Inferior parietal cortex (tissue), 1 donor: ENCODE results near the gene PCNX3.
A peak's percentile ranks its signal among the peaks of the same experiment; 100 is the strongest.

Experiments used
- DNase-seq: peaks from one replicate; pipeline ENCODE4 v3.0.0-alpha.2; 2016; ENCODE audit errors: extremely low spot score

Gene PCNX3

DNA sequence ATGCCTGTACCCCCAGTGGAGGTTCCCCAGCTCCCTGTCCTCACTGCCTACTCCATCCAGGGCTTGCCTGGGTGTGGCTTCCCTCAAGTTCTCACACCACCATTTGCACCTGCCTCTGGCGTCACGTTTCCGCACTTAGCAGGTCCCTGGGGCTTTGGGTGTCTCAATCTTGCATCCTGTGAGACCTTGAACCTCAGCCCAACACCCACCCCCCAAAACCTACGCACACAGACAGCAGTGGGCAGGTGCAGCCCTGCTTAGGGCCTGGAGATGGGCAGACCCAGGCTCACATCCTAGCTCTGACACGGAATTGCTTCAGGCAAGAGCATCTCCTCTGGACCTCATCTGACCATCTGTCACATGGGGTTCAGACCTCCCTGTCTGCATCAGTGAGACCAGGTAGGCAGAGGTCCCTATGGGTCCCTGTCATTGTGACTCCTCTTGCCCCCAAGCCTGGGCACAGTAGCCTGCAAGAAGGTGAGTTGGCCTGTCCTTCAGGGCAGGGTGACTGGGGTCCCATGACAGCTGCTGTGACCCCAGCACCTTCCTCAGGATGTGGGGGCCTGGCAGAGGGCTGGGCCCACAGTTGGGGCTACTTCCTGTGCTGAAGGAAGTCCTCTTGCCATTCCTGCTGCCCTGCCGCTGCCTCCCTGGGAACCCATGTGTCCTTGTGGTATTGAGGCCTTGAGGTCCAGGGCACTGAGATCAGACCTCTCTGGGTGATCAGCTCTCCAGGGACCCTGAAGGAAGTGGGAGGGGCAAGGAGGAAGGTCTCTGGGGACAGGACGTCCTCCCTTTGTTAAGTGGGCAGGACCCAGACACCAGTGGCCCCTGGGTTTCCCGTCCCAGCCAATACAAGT is 24.3 kb downstream of the PCNX3 start:
- no peak for DNase-seq

DNA sequence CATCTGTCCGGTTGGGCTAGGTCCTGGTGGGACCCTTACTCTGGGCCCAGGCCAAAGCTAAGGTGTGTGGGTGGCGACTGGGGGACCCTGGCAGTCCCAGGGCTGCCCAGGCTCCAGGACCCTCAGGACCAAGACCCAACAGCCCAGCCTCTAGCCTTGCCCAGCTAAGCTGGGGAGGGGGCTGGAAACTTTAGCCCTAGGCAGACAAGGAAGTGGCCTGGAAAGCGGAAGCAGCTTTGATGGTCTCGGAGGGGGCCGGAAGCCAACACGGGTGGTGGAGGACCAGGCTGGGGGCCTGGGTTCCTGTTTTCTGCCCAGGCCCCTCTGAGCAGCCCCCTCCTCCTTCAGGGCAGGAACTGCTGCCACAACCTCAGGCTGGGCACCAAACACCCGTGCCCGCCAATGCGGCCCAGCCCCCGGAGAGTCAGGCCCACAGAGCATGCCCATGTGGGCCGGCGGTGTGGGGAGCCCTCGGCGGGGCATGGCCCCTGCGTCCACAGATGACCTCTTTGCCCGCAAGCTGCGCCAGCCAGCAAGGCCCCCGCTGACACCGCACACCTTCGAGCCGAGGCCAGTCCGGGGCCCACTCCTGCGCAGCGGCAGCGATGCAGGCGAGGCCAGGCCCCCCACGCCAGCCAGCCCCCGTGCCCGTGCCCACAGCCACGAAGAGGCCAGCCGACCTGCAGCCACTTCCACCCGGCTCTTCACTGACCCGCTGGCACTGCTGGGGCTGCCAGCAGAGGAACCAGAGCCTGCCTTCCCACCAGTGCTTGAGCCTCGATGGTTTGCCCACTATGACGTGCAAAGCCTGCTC is 25.1 kb downstream of the PCNX3 start:
- no peak for DNase-seq

DNA sequence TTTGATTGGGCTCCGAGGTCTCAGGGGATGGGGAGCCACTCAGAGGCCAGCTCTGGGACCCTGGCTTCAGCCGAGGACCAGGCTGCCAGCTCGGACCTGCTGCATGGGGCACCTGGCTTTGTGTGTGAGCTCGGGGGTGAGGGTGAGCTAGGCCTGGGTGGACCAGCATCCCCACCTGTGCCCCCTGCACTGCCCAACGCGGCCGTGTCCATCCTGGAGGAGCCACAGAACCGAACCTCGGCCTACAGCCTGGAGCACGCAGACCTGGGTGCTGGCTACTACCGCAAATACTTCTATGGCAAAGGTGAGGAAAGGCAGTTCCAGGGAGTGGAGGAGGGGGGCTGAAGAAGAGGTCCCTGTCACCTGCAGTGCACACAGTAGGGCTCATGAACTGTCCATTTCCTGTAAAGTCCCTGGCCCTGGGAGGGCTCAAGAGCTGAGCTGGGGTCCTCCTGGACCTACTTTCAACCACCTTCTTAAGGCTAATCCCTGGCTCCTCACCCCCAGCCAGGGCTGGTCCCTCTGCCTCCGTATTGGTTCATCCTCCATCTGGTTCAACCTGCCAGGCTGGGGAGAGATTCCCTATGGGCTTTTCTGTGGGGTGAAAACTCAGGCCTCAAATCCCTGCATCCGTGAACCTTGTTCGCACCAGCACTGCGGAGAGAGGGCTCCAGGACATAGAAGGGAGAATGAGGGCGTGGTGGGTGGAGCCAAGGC is 25.9 kb downstream of the PCNX3 start:
- no peak for DNase-seq

DNA sequence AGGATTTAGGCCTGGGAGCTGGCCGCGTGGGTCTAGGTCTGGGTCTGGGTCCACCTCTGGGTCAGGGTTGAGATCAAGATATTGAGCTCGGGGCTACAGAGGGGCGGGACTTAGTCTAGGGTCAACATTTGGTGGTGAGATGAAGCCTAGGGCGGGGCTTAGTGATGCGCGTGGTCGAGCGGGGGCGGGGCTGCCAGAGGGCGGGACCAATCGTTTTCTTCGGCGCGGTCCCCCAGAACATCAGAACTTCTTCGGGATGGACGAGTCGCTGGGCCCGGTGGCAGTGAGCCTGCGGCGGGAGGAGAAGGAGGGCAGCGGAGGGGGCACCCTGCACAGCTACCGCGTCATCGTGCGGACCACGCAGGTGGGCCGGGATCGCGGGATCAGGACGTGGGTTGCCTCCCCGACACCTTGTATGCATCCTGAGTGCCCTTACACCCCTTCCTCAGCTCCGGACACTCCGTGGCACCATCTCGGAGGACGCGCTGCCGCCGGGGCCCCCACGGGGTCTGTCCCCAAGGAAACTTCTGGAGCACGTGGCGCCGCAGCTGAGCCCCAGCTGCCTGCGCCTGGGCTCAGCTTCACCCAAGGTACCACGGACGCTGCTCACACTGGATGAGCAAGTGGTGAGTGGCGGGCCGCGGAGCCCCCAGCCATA is 26.6 kb downstream of the PCNX3 start:
- no peak for DNase-seq

DNA sequence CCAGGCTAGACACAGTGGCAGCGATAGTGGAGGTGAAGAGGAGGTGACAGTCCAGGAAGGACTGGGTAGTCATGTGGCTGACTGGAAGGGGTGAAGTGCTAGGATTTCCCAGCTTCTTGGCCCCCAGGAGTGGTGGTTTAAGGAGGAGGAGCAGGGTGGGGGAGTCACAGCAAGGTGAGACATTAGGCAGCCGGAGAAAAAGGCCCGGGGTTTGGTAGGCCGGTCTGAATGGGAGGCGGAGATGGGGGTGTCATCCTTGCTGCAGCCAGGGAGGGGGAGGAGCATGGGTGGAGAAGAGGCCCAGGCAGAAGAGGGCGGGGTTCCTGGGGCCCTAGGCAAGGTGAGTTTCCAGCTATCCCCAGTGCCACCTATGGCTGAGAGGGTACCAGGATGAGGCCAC is 28.4 kb downstream of the PCNX3 start:
- DNase-seq = no peak

DNA sequence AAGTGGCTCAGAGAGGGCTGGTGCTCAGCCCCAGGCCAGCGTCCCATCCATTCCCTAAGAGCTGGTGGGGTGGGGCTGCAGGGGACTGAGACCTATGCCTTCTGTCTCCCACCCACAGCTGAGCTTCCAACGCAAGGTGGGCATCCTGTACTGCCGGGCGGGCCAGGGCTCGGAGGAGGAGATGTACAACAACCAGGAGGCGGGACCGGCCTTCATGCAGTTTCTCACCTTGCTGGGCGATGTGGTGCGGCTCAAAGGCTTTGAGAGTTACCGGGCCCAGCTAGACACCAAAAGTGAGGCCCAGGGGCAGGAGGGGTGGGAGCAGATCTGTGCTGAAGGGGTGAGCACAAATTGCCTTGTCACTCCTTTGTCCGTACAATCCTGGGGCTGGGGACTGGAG is 29.3 kb downstream of the PCNX3 start:
- no peak for DNase-seq

DNA sequence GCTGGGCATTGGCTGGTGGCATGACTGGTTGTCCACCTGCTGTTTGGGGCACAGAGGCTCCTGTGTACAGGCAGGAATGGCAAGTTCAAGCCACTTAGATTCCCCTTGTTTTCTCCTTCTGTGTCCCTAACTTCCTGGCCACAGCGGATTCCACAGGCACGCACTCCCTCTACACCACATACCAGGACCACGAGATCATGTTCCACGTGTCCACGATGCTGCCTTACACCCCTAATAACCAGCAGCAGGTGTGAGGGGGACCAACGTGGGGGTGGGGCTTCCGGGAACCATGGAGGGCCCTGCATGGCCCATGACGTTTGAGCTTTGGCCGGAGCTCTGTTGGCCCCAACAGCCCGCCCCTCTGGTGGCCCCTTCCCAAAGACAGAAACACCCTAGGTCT is 30.1 kb downstream of the PCNX3 start:
- no peak for DNase-seq

DNA sequence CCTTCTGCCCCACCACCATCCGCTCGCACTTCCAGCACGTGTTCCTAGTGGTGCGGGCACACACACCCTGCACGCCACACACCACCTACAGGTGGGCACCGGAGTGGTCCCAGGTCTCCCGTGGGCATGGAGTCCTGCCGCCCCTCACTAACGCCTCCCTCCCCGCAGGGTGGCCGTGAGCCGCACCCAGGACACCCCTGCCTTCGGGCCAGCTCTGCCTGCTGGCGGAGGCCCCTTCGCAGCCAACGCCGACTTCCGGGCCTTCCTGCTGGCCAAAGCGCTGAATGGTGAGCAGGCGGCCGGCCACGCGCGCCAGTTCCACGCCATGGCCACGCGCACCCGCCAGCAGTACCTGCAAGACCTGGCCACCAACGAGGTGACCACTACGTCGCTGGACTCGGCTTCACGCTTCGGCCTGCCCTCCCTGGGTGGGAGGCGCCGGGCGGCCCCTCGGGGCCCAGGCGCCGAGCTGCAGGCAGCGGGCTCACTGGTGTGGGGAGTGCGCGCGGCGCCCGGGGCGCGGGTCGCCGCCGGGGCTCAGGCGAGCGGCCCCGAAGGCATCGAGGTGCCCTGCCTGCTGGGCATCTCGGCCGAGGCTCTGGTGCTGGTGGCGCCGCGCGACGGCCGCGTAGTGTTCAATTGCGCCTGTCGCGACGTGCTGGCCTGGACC is 30.8 kb downstream of the PCNX3 start:
- no peak for DNase-seq

DNA sequence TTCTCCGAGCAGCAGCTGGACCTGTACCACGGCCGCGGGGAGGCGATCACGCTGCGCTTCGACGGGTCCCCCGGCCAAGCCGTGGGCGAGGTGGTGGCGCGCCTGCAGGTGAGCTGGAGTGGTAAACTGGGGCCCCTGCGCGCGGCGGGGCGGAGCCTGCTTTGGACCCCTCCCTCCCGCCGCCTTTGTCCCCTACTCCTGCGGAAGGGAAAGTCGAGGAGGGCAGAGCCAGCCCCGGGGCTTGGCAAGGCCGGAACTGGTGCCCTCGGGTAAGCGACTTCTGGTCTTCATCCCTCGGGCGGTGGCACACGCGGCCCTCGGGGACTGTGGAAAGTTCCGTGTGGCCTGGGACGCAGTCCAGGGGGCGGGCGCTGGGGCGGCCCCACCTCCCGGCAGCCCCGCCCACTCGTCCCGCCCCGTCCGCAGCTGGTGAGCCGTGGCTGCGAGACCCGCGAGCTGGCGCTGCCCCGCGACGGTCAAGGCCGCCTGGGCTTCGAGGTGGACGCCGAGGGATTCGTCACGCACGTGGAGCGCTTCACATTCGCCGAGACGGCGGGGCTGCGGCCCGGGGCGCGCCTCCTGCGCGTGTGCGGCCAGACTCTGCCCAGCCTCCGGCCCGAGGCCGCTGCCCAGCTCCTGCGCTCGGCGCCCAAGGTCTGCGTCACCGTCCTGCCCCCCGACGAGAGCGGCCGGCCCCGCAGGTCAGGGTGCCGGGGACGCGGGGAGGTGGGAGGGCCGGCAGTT is 31.6 kb downstream of the PCNX3 start:
- no peak for DNase-seq

DNA sequence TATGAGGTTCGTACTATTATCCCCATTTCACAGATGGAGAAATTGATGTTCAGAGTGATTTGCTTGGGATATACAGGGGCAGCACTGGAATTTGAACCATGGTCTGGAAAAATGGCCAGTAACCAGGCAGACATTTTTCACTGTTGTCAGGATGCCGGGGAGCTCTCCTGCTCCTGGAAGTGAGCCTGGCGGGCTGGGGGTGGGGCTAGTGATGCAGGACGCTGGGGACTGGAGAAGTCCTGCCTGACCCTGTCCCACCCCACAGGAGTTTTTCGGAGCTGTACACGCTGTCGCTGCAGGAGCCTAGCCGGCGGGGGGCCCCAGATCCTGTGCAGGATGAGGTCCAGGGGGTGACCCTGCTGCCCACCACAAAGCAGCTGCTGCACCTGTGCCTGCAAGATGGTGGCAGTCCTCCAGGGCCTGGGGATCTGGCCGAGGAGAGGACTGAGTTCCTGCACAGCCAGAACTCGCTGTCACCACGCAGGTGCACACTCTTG is 33.5 kb downstream of the PCNX3 start:
- no peak for DNase-seq

DNA sequence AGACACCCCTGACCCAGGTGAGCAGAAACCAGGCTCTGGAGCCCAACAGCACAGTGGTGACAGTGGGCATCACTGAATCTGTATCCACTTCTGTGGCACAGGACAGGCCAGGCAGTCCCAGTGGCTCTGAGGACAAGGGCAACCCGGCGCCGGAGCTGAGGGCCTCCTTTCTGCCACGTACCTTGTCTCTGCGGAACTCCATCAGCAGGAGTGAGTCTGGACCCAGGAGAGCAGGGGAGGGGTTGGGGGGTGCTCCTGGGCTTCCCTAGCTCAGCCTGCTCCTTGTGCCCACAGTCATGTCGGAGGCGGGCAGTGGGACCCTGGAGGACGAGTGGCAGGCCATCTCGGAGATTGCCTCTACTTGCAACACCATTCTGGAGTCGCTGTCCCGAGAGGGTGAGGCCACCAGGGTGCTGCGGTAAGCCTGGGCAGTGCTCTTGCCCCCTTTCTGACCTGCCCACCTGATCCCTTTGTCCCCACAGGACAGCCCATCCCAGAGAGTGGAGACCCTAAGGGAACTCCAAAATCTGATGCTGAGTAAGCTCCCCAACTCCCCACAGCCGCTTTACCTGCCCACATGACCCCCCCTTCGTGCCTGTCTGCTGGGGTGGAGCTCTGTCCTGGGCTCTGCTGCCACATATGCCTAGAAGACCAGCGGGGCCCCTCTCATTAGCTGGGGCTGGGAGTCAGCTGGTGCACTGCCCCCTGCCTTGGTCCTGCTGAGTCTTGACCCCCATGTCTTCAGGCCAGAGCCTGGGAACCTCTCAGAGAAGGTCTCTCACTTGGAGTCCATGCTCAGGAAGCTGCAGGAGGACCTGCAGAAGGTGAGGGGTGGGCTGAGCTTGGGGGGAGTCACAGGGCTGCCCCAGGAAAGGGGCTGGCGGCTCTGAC is 34.3 kb downstream of the PCNX3 start:
- DNase-seq = no peak

DNA sequence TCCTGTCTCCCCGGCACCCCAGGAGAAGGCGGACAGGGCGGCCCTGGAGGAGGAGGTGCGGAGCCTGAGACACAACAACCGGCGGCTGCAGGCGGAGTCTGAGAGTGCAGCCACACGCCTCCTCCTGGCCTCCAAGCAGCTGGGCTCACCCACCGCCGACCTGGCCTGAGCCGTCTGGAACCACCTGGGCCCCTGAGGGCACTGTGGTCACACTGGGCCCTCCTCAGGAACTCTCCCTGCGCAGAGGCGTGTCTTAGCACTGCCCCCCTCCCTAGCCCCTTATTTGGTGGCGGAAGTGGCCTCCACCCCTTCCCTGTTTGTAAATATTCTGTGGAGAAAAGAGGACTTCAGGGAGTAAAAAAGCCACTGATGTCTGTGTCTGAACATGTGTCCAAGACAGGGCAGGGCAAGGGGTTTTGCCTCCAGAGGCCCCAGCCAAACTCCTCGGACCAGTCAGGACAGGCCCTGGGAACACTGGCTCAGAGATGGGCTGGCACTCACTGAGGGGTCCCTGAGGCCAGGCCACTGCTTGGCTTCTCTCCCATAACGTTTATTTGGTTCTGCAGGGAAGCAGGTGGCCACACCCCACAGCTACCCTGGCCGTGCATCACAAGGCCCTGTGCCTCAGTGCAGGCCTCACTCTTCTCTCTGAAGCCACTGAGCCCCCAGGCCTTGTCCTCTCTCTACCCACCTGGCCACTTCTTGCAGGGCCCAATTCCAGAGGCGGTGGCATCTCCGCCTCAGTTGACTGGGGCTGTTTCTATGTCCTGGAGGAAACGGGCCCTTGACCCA is 35.2 kb downstream of the PCNX3 start:
- DNase-seq = no peak

DNA sequence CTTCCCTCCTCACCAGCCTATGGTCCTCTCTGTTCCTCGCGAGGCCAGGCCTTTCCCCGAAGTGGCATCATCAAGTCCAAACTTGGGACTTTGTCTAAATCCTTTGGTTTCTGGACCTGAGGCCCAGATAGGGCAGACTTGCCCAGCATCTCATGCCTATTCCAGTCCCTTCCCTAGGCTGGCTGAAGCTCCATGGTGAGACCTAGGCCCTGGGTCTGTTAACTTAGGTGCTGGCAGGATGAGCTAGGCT is 35.7 kb downstream of the PCNX3 start:
- DNase-seq = no peak

DNA sequence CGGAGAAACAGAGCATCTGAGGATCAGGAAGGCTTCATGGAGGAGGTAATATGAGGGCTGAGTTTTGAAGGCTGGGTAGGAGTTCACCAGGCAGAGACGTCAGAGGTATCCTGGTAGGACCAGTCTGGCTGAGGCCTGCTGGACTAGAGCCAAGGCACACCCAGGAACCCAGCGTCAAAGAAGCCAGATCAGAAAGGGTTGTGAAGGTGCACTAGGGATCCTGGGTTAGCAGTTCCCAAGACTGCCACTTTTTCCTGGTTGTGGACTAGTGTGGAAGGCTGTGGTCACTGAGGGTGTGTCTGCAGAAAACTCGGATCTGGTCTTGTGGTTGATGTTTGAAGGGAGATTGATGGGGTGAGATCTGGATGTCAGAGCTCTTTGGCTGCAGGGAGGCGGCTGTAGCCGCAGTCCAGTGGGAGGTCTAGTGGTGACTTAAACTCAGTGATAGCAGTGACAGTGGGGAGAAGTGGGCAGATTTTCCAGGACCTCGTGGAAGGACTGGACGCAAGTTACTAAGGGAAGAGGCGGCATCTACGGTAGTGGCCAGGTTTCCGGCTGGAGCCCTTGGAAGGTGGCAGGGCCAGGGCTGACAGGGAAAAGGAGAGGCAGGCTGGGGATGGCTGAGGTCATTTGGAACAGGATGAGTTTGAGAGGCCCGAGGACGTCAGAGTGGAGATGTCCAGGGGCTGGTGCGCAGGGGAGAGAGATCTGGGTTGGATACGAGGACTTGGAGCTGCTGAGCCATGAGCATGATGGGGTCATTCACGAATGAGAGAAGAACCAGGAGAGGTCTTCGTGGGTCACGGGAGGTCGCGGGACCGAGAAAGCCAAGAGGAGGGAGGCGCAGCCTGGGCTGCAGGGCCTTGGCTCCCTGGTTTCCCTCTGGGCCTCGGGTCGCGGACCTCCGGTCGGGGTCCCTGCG is 36.3 kb downstream of the PCNX3 start:
- DNase-seq = no peak

DNA sequence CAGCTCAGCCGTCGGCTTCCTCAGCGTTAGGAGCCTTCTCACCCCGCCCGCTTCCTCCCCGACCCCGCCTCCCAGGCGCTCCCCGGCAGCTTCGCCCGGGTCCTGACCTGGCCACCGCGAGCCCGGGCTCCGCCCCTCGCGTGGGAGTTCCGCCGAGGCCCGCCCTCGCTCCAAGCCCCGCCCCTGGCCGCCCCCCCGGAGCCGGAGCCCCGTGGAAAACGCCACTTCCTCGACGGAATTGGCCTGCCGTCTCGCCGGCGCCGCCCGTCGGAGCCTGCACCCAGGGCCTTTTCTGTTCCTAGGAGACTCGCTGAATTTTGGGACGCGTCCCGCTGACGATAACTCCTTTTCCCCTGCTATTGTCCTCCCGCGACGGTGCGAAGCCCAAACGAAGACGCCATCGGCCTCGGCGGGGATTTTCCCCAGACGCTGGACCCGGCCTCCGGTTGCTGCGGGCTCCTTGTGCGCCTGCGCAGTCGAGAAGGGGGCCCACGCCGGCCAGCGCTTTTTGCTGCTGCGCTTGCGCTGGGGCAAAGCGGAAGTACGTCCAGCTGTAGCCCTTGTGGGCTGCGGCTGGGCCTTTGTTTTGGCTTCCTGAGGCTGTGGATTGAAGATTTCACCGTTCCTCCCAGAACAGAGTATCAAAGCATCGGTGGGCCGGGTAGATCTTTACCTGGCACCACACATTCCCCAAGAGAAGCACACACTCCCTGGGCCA is 37.1 kb downstream of the PCNX3 start:
- DNase-seq = peak; percentile 93

DNA sequence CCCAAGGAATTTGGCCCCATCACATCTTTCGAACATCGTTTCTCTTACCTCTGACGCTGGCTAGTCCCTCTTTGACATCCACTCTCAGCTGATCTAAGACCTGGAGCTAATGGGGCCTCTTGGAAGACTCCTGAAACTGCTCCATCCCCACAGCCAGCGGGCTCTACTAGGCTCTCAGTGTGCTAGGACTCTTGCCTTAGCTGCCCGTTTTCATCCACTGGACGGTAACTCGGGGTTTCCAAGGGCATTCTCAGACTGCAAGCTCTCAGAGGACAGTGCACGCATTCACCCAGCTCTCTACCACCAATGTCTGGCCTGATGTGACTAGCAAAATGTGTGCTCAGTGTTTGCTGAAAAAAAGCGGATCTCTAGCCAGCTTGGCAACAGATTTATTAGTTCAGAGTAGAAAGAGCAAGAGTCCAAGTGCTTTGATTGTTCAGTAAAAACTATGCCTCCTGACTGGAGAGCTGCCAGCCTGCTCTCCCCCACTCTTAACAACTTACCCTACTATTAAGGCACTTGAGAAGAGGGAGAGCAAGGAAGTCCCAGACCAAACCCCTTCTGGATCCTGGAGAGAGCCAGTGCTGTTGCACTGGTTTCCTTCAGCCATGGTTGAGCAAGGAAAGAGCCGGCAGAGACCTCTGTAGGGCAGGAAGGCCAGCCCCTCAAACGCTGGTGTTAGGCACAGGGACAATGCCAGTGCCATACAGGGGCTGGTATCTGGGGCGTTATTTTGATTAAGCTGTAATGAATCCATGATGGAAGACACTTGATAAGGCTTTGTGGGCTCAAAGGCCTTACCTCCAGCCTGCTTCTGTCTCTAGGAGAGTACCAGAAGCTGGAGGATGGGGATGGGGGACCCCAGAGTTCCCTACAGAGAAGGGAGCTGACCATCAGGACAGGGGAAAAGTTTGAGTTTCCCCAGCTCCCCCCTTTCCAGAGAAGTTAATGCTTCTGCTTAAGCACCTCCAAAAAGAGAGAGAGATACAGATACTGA is 38.0 kb downstream of the PCNX3 start:
- peak; percentile 37 for DNase-seq
